Hepatocyte (in vitro differentiated cells): Measurements from ENCODE around the gene MDH1. TPM values are rescaled to one million over a fixed set of nuclear protein-coding genes. Genes with fewer than 3 reads are reported as not detected.
"Not testable (repeated sequence)": the region's sequence is repeated elsewhere in the genome, so short reads cannot be mapped to it uniquely, and the experiment has no call there.

Source experiments
- DNase-seq: peaks from one replicate; pipeline ENCODE4 v3.0.0-alpha.2; 2016; ENCODE audit warnings: low spot score
- H2AFZ ChIP-seq: fragments of 200-600 bp; sonication (generic); 2 replicates; pipeline ENCODE4 v1.6.0; 2016; ENCODE audit warnings: antibody characterized with exemption, mild to moderate bottlenecking
- H3K27ac ChIP-seq: fragments of 200-600 bp; sonication (generic); 2 replicates; pipeline ENCODE4 v1.5.1; 2016; ENCODE audit warnings: mild to moderate bottlenecking
- H3K27me3 ChIP-seq: fragments of 200-600 bp; sonication (generic); 2 replicates; pipeline ENCODE4 v1.6.1; 2016
- H3K36me3 ChIP-seq: fragments of 200-600 bp; sonication (generic); replicated peaks from 2 replicates; pipeline ENCODE4 v1.5.1; 2016; ENCODE audit warnings: low read depth; ENCODE audit not compliant: insufficient read depth
- H3K4me1 ChIP-seq: fragments of 200-600 bp; sonication (generic); 2 replicates; pipeline ENCODE4 v1.5.1; 2016; ENCODE audit warnings: mild to moderate bottlenecking, moderate library complexity; ENCODE audit not compliant: insufficient read depth
- H3K4me2 ChIP-seq: fragments of 200-600 bp; sonication (generic); 2 replicates; pipeline ENCODE4 v1.6.0; 2016
- H3K4me3 ChIP-seq: fragments of 200-600 bp; sonication (generic); 2 replicates; pipeline ENCODE4 v1.5.1; 2016; ENCODE audit warnings: mild to moderate bottlenecking
- H3K79me2 ChIP-seq: fragments of 200-600 bp; sonication (generic); 2 replicates; pipeline ENCODE4 v1.6.0; 2017; ENCODE audit warnings: mild to moderate bottlenecking
- H3K9me2 ChIP-seq: fragments of 200-600 bp; sonication (generic); replicated peaks from 2 replicates; pipeline ENCODE4 v1.6.0; 2017; ENCODE audit warnings: mild to moderate bottlenecking; ENCODE audit not compliant: insufficient read depth
- H3K9me3 ChIP-seq: fragments of 200-600 bp; sonication (generic); 2 replicates; pipeline ENCODE4 v1.5.1; 2016; ENCODE audit warnings: low read depth, mild to moderate bottlenecking
- H4K20me1 ChIP-seq: fragments of 200-600 bp; sonication (generic); 2 replicates; pipeline ENCODE4 v1.6.0; 2016; ENCODE audit warnings: mild to moderate bottlenecking; ENCODE audit not compliant: insufficient read depth, poor library complexity, severe bottlenecking
- CTCF ChIP-seq: fragments of 200-600 bp; sonication (generic); IDR thresholded peaks from 2 replicates; pipeline ENCODE4 v1.5.1; 2016; ENCODE audit warnings: antibody characterized with exemption, mild to moderate bottlenecking; ENCODE audit not compliant: poor library complexity
- EZH2 ChIP-seq: fragments of 200-600 bp; sonication (generic); IDR thresholded peaks from 2 replicates; pipeline ENCODE4 v1.6.1; 2016; ENCODE audit warnings: antibody characterized with exemption, mild to moderate bottlenecking, borderline replicate concordance
- EZH2phosphoT487 ChIP-seq: fragments of 200-600 bp; sonication (generic); IDR thresholded peaks from one replicate; pipeline ENCODE4 v1.6.1; 2018; ENCODE audit warnings: antibody characterized with exemption, mild to moderate bottlenecking, low read depth, moderate library complexity; ENCODE audit not compliant: unreplicated experiment, severe bottlenecking
- WGBS: methylation state at CpG from one replicate; pipeline ENCODE4 v1.1.6; 2016; ENCODE audit warnings: low lambda C conversion rate; ENCODE audit errors: missing lambda C conversion rate; 5-methylcytosine and 5-hydroxymethylcytosine counted together
- polyA plus RNA-seq: library from polyadenylated mRNA; unstranded; fragments of >200 nt; fragmentation: Nextera tagmentation; extraction: Ambion mirVana; gene quantifications from 2 replicates; pipeline ENCODE4 v1.2.1, GENCODE V29; 2016
- total RNA-seq: library from RNA; depleted of rRNA; stranded (reverse); fragments of >200 nt; gene quantifications from 2 replicates; pipeline ENCODE4 v1.2.3, GENCODE V29; 2014

MDH1 gene
- total and polyA plus RNA-seq, 2 experiments from 2014 or later: 297 to 298 TPM

DNA sequence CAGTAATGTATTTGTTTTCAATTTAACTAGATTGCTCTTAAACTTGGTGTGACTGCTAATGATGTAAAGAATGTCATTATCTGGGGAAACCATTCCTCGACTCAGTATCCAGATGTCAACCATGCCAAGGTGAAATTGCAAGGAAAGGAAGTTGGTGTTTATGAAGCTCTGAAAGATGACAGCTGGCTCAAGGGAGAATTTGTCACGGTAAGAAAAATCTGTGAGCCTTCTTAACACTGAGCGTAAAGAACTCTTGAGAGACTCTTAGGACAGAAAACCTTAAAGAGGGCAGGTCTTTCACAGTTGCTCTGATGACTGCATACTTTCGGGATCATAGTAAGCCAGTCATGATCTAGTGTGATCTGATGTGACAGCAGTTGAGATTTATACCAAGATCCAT, 15.9 kb downstream of the MDH1 start:
- Histone ChIP-seq H3K9me2 (no peaks in the 10 kb centered on the region), H3K27me3 (no peaks in the 10 kb centered on the region), H3K4me3 (no peak overlapping the region), H3K36me3 (no peaks in the 10 kb centered on the region), H4K20me1 (no peaks in the 10 kb centered on the region), H2AFZ (no peak overlapping the region), H3K79me2 (no peaks in the 10 kb centered on the region), H3K4me2 (no peak overlapping the region), H3K4me1 (no peaks in the 10 kb centered on the region), H3K27ac (no peak overlapping the region), H3K9me3 (no peaks in the 10 kb centered on the region)
- no peak for DNase-seq
- TF ChIP-seq EZH2 (no peak), CTCF (no peak), EZH2phosphoT487 (no peak)
- 83% methylated on average over 4 of the region's 4 CpGs for WGBS

DNA sequence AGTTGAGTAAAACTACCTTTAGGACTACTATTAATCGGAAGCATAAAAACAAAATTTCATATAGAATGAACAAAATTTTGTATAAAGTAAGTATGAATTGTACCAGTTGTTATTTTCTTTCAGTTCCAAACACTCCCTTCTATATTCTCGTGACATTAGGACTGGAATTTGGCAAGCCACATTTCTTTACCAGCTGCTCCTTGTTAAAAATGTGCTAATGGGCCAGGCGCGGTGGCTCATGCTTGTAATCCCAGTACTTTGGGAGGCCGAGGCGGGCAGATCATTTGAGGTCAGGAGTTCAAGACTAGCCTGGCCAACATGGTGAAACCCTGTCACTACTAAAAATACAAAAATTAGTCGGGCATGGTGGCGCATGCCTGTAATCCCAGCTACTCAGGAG, 20.1 kb downstream of the MDH1 start:
- not testable (repeated sequence) for H3K27ac ChIP-seq, H3K4me1 ChIP-seq, H3K9me2 ChIP-seq, H4K20me1 ChIP-seq, H3K79me2 ChIP-seq, H3K36me3 ChIP-seq, H3K4me3 ChIP-seq, DNase-seq, H3K9me3 ChIP-seq, H3K27me3 ChIP-seq, H2AFZ ChIP-seq, H3K4me2 ChIP-seq
- 66% methylated on average over 8 of the region's 8 CpGs for WGBS

GRCh38 chr2:63610525-63610924, 21.8 kb downstream of the MDH1 start:
- WGBS: 99% methylated on average over 4 of the region's 4 CpGs

GRCh38 chr2:63613391-63613901, 24.7 kb downstream of the MDH1 start:
- no peaks in the 10 kb centered on the region for H3K9me2 ChIP-seq
- DNase-seq: no peak
- no peaks in the 10 kb centered on the region for H3K9me3 ChIP-seq
- H3K4me1 ChIP-seq: peaks cover 6% of the 10 kb centered on the region
- H3K79me2 ChIP-seq: no peaks in the 10 kb centered on the region
- no peak overlapping the region for H3K4me2 ChIP-seq
- H4K20me1 ChIP-seq: no peaks in the 10 kb centered on the region
- H3K4me3 ChIP-seq: no peak overlapping the region
- WGBS: 65% methylated on average over 2 of the region's 2 CpGs
- TF ChIP-seq EZH2phosphoT487 (no peak), CTCF (no peak), EZH2 (no peak)
- H3K27ac ChIP-seq: peak overlapping the region; percentile 92
- H3K27me3 ChIP-seq: no peaks in the 10 kb centered on the region
- H2AFZ ChIP-seq: no peak overlapping the region
- H3K36me3 ChIP-seq: no peaks in the 10 kb centered on the region

More at GRCh38 chr2:63610525-63610924, 21.8 kb downstream of the MDH1 start:
- Histone ChIP-seq H3K79me2 (no peaks in the 10 kb centered on the region), H3K27me3 (no peaks in the 10 kb centered on the region), H4K20me1 (no peaks in the 10 kb centered on the region), H3K36me3 (no peaks in the 10 kb centered on the region), H3K9me2 (no peaks in the 10 kb centered on the region), H3K4me3 (no peak overlapping the region), H3K4me2 (no peak overlapping the region), H2AFZ (no peak overlapping the region), H3K27ac (no peak overlapping the region), H3K9me3 (no peaks in the 10 kb centered on the region), H3K4me1 (peaks cover 4% of the 10 kb centered on the region)
- TF ChIP-seq EZH2 (no peak), EZH2phosphoT487 (no peak), CTCF (no peak)
- no peak for DNase-seq
